HUES64 (cell line): ENCODE data around the gene KIAA1549.

Experiments
- H3K27ac ChIP-seq: 2 replicates; pipeline ENCODE4 v1.7.0; 2013; ENCODE audit warnings: low read depth, low read length, inconsistent platforms
- H3K27me3 ChIP-seq: 2 replicates; pipeline ENCODE4 v1.6.1; 2013; ENCODE audit warnings: mild to moderate bottlenecking, low read length; ENCODE audit not compliant: insufficient read depth
- H3K36me3 ChIP-seq: 2 replicates; pipeline ENCODE4 v1.6.1; 2013; ENCODE audit warnings: mild to moderate bottlenecking, low read length; ENCODE audit not compliant: insufficient read depth
- H3K4me1 ChIP-seq: 2 replicates; pipeline ENCODE4 v1.6.1; 2013; ENCODE audit warnings: mild to moderate bottlenecking, low read length, moderate library complexity; ENCODE audit not compliant: insufficient read depth
- H3K4me3 ChIP-seq: 2 replicates; pipeline ENCODE4 v1.5.1; 2013; ENCODE audit warnings: mild to moderate bottlenecking, low read length, moderate library complexity
- H3K9ac ChIP-seq: 2 replicates; pipeline ENCODE4 v1.6.1; 2013; ENCODE audit warnings: mild to moderate bottlenecking, low read depth, low read length
- H3K9me3 ChIP-seq: 2 replicates; pipeline ENCODE4 v1.6.1; 2013; ENCODE audit warnings: low read depth, low read length; ENCODE audit not compliant: insufficient read depth
- WGBS: fragments of 150-250, 120-280 bp; methylation state at CpG from one replicate; pipeline ENCODE4 v1.1.7; 2013; ENCODE audit warnings: missing lambda C conversion rate; 5-methylcytosine and 5-hydroxymethylcytosine counted together

KIAA1549 gene

DNA sequence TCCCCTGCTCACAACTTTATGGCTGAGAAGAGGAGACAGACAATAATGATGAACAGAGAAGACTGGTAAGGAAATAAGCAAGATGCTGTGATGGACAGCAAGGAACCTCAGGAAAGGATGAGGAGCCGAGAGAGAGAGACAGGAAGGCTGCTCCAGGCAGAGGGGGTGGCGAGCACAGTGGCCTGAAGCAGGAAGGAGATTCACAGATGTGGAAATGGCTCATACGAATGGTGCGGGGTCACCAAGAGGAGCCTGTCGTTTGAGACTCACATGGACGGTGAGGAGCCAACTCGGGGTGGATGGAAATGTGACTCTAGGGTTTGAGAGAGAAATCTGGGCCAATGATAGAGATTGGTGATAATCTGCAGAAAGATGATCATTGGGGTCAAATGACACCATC, 43.7 kb downstream of the KIAA1549 start:
- WGBS = 93% methylated on average over 7 of the region's 7 CpGs
- no peak overlapping the region for H3K9ac ChIP-seq

GRCh38 chr7:138935465-138936011, 45.7 kb downstream of the KIAA1549 start:
- Histone ChIP-seq H3K9me3 (no peaks in the 10 kb centered on the region), H3K27me3 (no peaks in the 10 kb centered on the region), H3K4me1 (peaks cover 15% of the 10 kb centered on the region; the same call in 1 of the 2 replicates), H3K27ac (no peak overlapping the region), H3K4me3 (no peak overlapping the region), H3K36me3 (no peaks in the 10 kb centered on the region), H3K9ac (no peak overlapping the region; the same call in 1 of the 2 replicates)
- WGBS = 67% methylated on average over 6 of the region's 6 CpGs

More for the DNA sequence above, 43.7 kb downstream of the KIAA1549 start:
- no peak overlapping the region for H3K4me3 ChIP-seq
- H3K36me3 ChIP-seq = no peaks in the 10 kb centered on the region
- H3K27me3 ChIP-seq = no peaks in the 10 kb centered on the region
- H3K27ac ChIP-seq = no peak overlapping the region
- H3K9me3 ChIP-seq = no peaks in the 10 kb centered on the region
- H3K4me1 ChIP-seq = peaks cover 15% of the 10 kb centered on the region; the same call in 1 of the 2 replicates

DNA sequence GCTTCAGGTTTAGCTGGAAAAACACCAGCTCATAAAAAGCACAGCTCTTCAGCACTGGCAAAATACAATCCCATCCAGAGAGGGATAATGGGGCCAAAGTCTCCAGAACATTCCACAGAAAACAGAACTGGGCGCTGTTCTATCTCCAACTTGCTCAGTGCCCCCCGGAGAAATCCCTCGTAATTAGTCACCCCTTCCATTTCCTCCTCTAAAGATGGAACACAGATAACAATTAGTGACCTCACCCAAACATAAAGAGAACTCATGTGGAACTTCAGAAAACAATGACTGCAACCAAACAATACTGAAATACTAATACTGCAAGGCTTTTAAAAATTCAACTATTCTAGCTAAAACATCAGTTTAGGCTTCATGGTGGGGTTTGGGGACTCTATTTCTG, 46.3 kb downstream of the KIAA1549 start:
- Histone ChIP-seq H3K36me3 (no peaks in the 10 kb centered on the region), H3K9ac (no peak overlapping the region; the same call in 1 of the 2 replicates), H3K4me1 (peaks cover 15% of the 10 kb centered on the region; the same call in 1 of the 2 replicates), H3K9me3 (no peaks in the 10 kb centered on the region), H3K27ac (no peak overlapping the region), H3K4me3 (no peak overlapping the region), H3K27me3 (no peaks in the 10 kb centered on the region)
- WGBS = 85% methylated on average over 3 of the region's 3 CpGs

DNA sequence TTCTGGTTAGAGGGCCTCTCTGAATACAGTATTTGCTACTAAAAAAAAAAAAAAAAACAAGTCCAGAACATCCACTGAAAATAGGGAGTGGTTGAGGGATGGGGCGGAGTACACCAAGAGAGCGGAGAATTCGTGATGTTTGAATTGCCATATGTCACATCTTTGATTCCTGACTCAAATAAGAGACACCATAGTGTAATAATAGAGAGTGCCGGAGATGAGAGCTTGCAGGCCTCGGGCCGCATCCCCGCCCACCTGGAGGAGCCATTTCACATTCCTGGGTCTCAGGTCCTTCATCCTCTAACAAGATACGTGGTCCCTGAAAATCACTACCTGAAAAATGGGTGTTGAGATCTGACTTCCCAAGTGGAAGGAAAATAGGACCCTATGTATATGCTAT, 46.8 kb downstream of the KIAA1549 start:
- Histone ChIP-seq H3K4me1 (peaks cover 15% of the 10 kb centered on the region; the same call in 1 of the 2 replicates), H3K4me3 (no peak overlapping the region), H3K9ac (no peak overlapping the region), H3K9me3 (no peaks in the 10 kb centered on the region), H3K36me3 (no peaks in the 10 kb centered on the region), H3K27ac (no peak overlapping the region), H3K27me3 (no peaks in the 10 kb centered on the region)
- 91% methylated on average over 7 of the region's 8 CpGs for WGBS

GRCh38 chr7:138932870-138933269, 48.3 kb downstream of the KIAA1549 start:
- Histone ChIP-seq H3K27ac (no peak overlapping the region), H3K4me3 (no peak overlapping the region), H3K27me3 (no peaks in the 10 kb centered on the region), H3K9me3 (no peaks in the 10 kb centered on the region), H3K36me3 (no peaks in the 10 kb centered on the region), H3K4me1 (peaks cover 15% of the 10 kb centered on the region; the same call in 1 of the 2 replicates), H3K9ac (no peak overlapping the region)
- 91% methylated on average over 12 of the region's 12 CpGs for WGBS

GRCh38 chr7:138932427-138932826, 48.8 kb downstream of the KIAA1549 start:
- Histone ChIP-seq H3K9ac (no peak overlapping the region), H3K4me3 (no peak overlapping the region), H3K27ac (no peak overlapping the region), H3K4me1 (peaks cover 15% of the 10 kb centered on the region; the same call in 1 of the 2 replicates), H3K27me3 (no peaks in the 10 kb centered on the region), H3K9me3 (no peaks in the 10 kb centered on the region), H3K36me3 (no peaks in the 10 kb centered on the region)
- WGBS = 96% methylated on average over 5 of the region's 5 CpGs

DNA sequence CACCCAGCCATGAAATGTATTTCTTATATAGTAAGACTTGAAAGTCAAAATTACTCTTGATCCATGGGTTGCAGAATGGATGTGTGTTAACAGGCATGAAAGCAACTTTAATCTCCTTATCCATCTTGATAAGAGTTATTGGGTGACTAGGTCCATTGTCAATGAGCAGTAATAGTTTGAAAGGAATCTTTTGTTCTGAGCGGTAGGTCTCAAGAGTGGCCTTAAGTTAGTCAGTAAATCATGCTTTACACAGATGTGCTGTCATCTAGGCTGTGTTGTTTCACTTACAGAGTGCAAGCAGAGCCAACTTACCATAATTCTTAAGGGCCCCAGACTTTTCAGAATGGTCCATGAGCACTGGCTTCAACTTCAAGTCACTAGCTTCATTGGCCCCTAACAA, 51.2 kb downstream of the KIAA1549 start:
- 89% methylated on average over 1 of the region's 1 CpG for WGBS
- Histone ChIP-seq H3K9ac (no peak overlapping the region), H3K4me1 (peaks cover 5% of the 10 kb centered on the region; the same call in 1 of the 2 replicates), H3K9me3 (no peaks in the 10 kb centered on the region), H3K36me3 (no peaks in the 10 kb centered on the region), H3K4me3 (no peak overlapping the region), H3K27me3 (no peaks in the 10 kb centered on the region), H3K27ac (no peak overlapping the region)

DNA sequence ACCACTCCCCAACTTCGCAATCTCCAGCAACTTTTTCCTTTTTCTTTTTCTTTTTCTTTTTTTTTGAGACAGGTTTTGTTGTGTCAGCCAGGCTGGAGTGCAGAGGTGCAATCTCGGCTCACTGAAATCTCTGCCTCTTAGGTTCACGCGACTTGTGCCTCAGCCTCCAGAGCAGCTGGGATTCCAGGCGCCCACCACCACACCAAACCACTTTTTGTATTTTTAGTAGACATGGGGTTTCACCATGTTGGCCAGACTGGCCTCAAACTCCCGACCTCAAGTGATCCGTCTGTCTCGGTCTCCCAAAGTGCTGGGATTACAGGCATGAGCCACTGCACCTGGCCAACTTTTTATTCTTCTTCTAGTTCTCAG, 55.0 kb downstream of the KIAA1549 start:
- Histone ChIP-seq H3K36me3 (no peaks in the 10 kb centered on the region), H3K4me3 (no peak overlapping the region), H3K27me3 (no peaks in the 10 kb centered on the region), H3K9me3 (no peaks in the 10 kb centered on the region), H3K9ac (no peak overlapping the region), H3K4me1 (peaks cover 12% of the 10 kb centered on the region; the same call in 1 of the 2 replicates), H3K27ac (0 out of 2 replicates have a peak overlapping the region, but pooled peaks have one; percentile 11)
- 99% methylated on average over 8 of the region's 8 CpGs for WGBS

DNA sequence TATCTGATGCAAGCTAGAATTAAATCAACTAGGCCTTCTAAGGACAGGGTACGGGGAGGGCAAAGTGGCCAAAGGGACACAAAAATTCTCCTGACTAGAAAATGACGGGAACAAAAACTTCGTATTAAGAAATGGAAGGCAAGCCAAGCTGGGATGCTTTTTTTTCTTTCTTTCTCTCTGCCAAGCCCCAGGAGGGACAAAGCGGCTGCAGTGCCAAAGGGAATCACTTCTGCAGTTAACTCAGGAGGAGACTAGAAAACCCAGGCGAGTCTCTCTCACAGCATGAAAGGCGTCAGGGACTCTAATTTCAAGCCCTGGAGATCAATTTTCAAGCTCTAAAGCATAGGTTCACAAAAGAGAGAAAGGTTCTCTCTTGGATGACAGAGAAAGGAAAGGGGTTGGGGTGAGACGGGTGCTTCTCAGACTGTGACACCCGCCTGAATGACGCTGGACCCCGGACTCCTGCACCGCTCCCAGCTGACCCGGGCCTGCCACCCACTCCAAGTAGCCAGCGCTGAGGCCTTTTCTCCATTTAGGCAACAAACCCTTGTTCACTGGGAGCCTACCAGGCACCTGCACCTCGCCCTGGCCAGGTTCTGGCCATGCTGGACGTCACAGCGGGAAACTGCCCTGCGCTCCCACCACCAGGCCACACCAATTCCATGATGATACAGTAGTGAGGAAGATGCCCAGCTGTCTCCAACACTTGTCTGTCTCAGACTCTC, 56.5 kb downstream of the KIAA1549 start:
- peaks cover 14% of the 10 kb centered on the region; the same call in 1 of the 2 replicates for H3K4me1 ChIP-seq
- no peaks in the 10 kb centered on the region for H3K36me3 ChIP-seq
- H3K27me3 ChIP-seq = no peaks in the 10 kb centered on the region
- no peak overlapping the region for H3K4me3 ChIP-seq
- H3K27ac ChIP-seq = no peak overlapping the region
- H3K9ac ChIP-seq = no peak overlapping the region
- no peaks in the 10 kb centered on the region for H3K9me3 ChIP-seq
- WGBS = 77% methylated on average over 17 of the region's 17 CpGs

GRCh38 chr7:138921277-138921676, 59.9 kb downstream of the KIAA1549 start:
- Histone ChIP-seq H3K4me3 (no peak overlapping the region), H3K4me1 (peaks cover 14% of the 10 kb centered on the region; the same call in 1 of the 2 replicates), H3K27me3 (no peaks in the 10 kb centered on the region), H3K27ac (no peak overlapping the region), H3K9ac (no peak overlapping the region), H3K9me3 (no peaks in the 10 kb centered on the region), H3K36me3 (peaks cover 27% of the 10 kb centered on the region)
- 96% methylated on average over 11 of the region's 11 CpGs for WGBS

DNA sequence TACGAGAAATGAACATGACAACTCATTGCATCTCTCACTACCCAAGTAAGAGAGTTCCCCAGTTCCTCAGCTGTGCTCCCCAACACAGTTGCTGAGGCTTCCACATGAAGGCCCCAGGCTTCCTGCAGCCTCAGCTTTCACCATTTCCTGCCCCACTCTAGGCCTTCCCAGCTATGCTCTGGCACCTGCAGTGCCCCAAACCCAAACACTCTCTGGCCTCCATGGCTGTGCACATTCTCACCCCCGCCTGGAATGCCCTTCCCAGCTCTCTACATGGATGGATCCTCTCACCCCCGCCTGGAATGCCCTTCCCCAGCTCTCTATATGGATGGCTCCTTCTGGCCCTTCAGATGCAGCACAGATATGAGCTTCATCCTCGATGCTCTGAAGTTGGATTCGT, 61.3 kb downstream of the KIAA1549 start:
- peaks cover 27% of the 10 kb centered on the region for H3K36me3 ChIP-seq
- peaks cover 13% of the 10 kb centered on the region; the same call in 1 of the 2 replicates for H3K4me1 ChIP-seq
- no peaks in the 10 kb centered on the region for H3K9me3 ChIP-seq
- no peak overlapping the region for H3K9ac ChIP-seq
- no peaks in the 10 kb centered on the region for H3K27me3 ChIP-seq
- WGBS = 86% methylated on average over 5 of the region's 5 CpGs
- H3K27ac ChIP-seq = no peak overlapping the region
- H3K4me3 ChIP-seq = no peak overlapping the region
